SK-N-SH (cell line): ENCODE measurements around the gene MATN1. TPM values are rescaled to one million over a fixed set of nuclear protein-coding genes. Genes with fewer than 3 reads are reported as not detected.

ENCODE experiments used
- CTCF ChIA-PET: fragments of 300-600, 350-600 bp; formaldehyde crosslinking; extraction: SDS; loops from one replicate; lab custom pipeline; 2021; lab: Yijun Ruan, JAX
- POLR2A ChIA-PET: fragments of 350-600 bp; sonication (Branson Sonifier 250); formaldehyde crosslinking; extraction: SDS; loops from one replicate; lab custom pipeline; 2020; ENCODE audit warnings: antibody characterized with exemption, inconsistent platforms; lab: Yijun Ruan, JAX
- DNase-seq: peaks from one replicate; pipeline ENCODE4 v3.0.0; 2012
- H2AFZ ChIP-seq: fragments of 200-600 bp; sonication (generic); 2 replicates; pipeline ENCODE4 v1.8.1; 2016; ENCODE audit warnings: antibody characterized with exemption, mild to moderate bottlenecking, low read depth
- H3F3A ChIP-seq: fragments of 200-600 bp; sonication (generic); replicated peaks from 2 replicates; pipeline ENCODE3; 2016; ENCODE audit warnings: antibody characterized with exemption, mild to moderate bottlenecking; ENCODE audit not compliant: insufficient read depth
- H3K27ac ChIP-seq, 2 experiments: fragments of 200-500 bp in 1 of 2; fragments of 200-600 bp in 1 of 2; sonication (Bioruptor generic) in 1 of 2; sonication (generic), shearing (Covaris generic) in 1 of 2; 2 replicates each; pipeline versions ENCODE4 v1.5.1 to v1.6.1; 2014 to 2016; ENCODE audit warnings: low read depth in 2 of 2, inconsistent platforms in 1 of 2, low read length in 1 of 2, mild to moderate bottlenecking in 1 of 2, mixed read lengths in 1 of 2
- H3K27me3 ChIP-seq: fragments of 200-600 bp; sonication (generic), shearing (Covaris generic); 2 replicates; pipeline ENCODE4 v1.6.1; 2016; ENCODE audit warnings: mixed run types; ENCODE audit not compliant: insufficient read depth
- H3K36me3 ChIP-seq, 2 experiments: fragments of 200-500 bp in 1 of 2; fragments of 200-600 bp in 1 of 2; sonication (Bioruptor generic) in 1 of 2; sonication (generic) in 1 of 2; replicated peaks in 1 of 2; 2 replicates each; pipeline versions ENCODE3 to v1.5.1; 2014 to 2016; ENCODE audit warnings: low read length in 1 of 2, mild to moderate bottlenecking in 1 of 2; ENCODE audit not compliant: insufficient read depth in 2 of 2, control insufficient read depth in 1 of 2
- H3K4me1 ChIP-seq, 2 experiments: fragments of 200-500 bp in 1 of 2; fragments of 200-600 bp in 1 of 2; sonication (Bioruptor generic) in 1 of 2; sonication (generic), shearing (Covaris generic) in 1 of 2; 2 replicates each; pipeline versions ENCODE4 v1.5.1 to v1.6.1; 2014 to 2016; ENCODE audit warnings: low read depth in 1 of 2, low read length in 1 of 2, mixed run types in 1 of 2; ENCODE audit not compliant: insufficient read depth in 2 of 2, control insufficient read depth in 1 of 2
- H3K4me2 ChIP-seq: fragments of 200-600 bp; sonication (generic), shearing (Covaris generic); 2 replicates; pipeline ENCODE4 v1.6.1; 2017; ENCODE audit warnings: mixed run types
- H3K4me3 ChIP-seq, 2 experiments: fragments of 200-500 bp in 1 of 2; fragments of 200-600 bp in 1 of 2; sonication (Bioruptor generic) in 1 of 2; sonication (generic), shearing (Covaris generic) in 1 of 2; 2 replicates each; pipeline versions ENCODE4 v1.5.1 to v1.8.1; 2014 to 2016; ENCODE audit warnings: low read depth in 2 of 2, inconsistent platforms in 1 of 2, low read length in 1 of 2, mild to moderate bottlenecking in 1 of 2, mixed read lengths in 1 of 2, moderate library complexity in 1 of 2
- H3K79me2 ChIP-seq: fragments of 200-600 bp; sonication (generic); 2 replicates; pipeline ENCODE4 v1.8.1; 2017; ENCODE audit warnings: mild to moderate bottlenecking; ENCODE audit not compliant: insufficient read depth
- H3K9ac ChIP-seq: fragments of 200-600 bp; sonication (generic); 2 replicates; pipeline ENCODE4 v1.6.1; 2017; ENCODE audit warnings: mixed run types
- H3K9me2 ChIP-seq: fragments of 200-600 bp; sonication (generic); 2 replicates; pipeline ENCODE4 v1.6.1; 2017; ENCODE audit warnings: mixed run types
- H3K9me3 ChIP-seq: fragments of 200-600 bp; sonication (generic); 2 replicates; pipeline ENCODE4 v1.6.1; 2017; ENCODE audit warnings: mixed run types, mild to moderate bottlenecking, moderate library complexity
- H4K20me1 ChIP-seq: fragments of 200-600 bp; sonication (generic); 2 replicates; pipeline ENCODE4 v1.6.1; 2017; ENCODE audit warnings: mild to moderate bottlenecking, mixed run types; ENCODE audit not compliant: insufficient read depth
- EP300 ChIP-seq, 2 experiments: IDR thresholded peaks; 2 replicates each; pipeline versions ENCODE4 v1.4.0 to v1.6.1; 2012; ENCODE audit warnings: borderline replicate concordance in 1 of 2, low read depth in 1 of 2, low read length in 1 of 2
- FOXJ3 ChIP-seq: sonication (generic); formaldehyde crosslinking; IDR thresholded peaks from 2 replicates; pipeline ENCODE4 v1.5.1; 2020; ENCODE audit warnings: mild to moderate bottlenecking, missing genetic modification reagents
- GABPA ChIP-seq: IDR thresholded peaks from 2 replicates; pipeline ENCODE4 v1.4.0; 2012; ENCODE audit warnings: low read depth, mild to moderate bottlenecking
- MXI1 ChIP-seq: IDR thresholded peaks from 2 replicates; pipeline ENCODE4 v1.6.1; 2012; ENCODE audit warnings: mild to moderate bottlenecking, low read depth, low read length, improper control_type of control experiment
- NFIC ChIP-seq: IDR thresholded peaks from 2 replicates; pipeline ENCODE4 v1.4.0; 2012; ENCODE audit warnings: borderline replicate concordance
- POLR2AphosphoS5 ChIP-seq: IDR thresholded peaks from 2 replicates; pipeline ENCODE4 v1.6.1; 2012; ENCODE audit warnings: low read depth, low read length
- RAD21 ChIP-seq: IDR thresholded peaks from 2 replicates; pipeline ENCODE4 v1.6.1; 2012; ENCODE audit warnings: mild to moderate bottlenecking, low read length
- RFX5 ChIP-seq: IDR thresholded peaks from 2 replicates; pipeline ENCODE4 v1.6.1; 2012; ENCODE audit warnings: mild to moderate bottlenecking, improper control_type of control experiment, low read length
- RXRA ChIP-seq: IDR thresholded peaks from 2 replicates; pipeline ENCODE4 v1.4.0; 2012; ENCODE audit warnings: low read depth, mild to moderate bottlenecking, borderline replicate concordance
- SMC3 ChIP-seq: IDR thresholded peaks from 2 replicates; pipeline ENCODE4 v1.6.1; 2012; ENCODE audit warnings: low read depth, low read length, improper control_type of control experiment
- TEAD4 ChIP-seq: IDR thresholded peaks from 2 replicates; pipeline ENCODE4 v1.4.0; 2012; ENCODE audit warnings: mild to moderate bottlenecking, borderline replicate concordance; ENCODE audit not compliant: insufficient read depth
- WGBS: methylation state at CpG from one replicate; pipeline ENCODE4 v1.1.6; 2017; ENCODE audit warnings: low lambda C conversion rate; 5-methylcytosine and 5-hydroxymethylcytosine counted together
- polyA plus RNA-seq, 3 experiments: library from polyadenylated mRNA; depleted of rRNA; stranded (reverse); fragments of >200 nt; gene quantifications; 2 replicates each; pipeline ENCODE4 v1.2.3, GENCODE V29; 2012
- TF ChIP-seq, protein P1 (sequence below): fragments of 200-600 bp; sonication (generic); IDR thresholded peaks from 2 replicates; pipeline ENCODE4 v1.6.1; 2017; ENCODE audit warnings: antibody characterized with exemption, mild to moderate bottlenecking, moderate library complexity
- TF ChIP-seq, protein P2 (sequence below): IDR thresholded peaks from 2 replicates; pipeline ENCODE4 v1.4.0; 2012; ENCODE audit warnings: low read depth
- TF ChIP-seq, protein P3 (sequence below): IDR thresholded peaks from 2 replicates; pipeline ENCODE4 v1.4.0; 2012; ENCODE audit warnings: low read depth, borderline replicate concordance
- TF ChIP-seq, protein P4 (sequence below): IDR thresholded peaks from 2 replicates; pipeline ENCODE4 v1.4.0; 2012; ENCODE audit warnings: low read depth, borderline replicate concordance
- TF ChIP-seq, protein P5 (sequence below): IDR thresholded peaks from 2 replicates; pipeline ENCODE4 v1.6.1; 2012; ENCODE audit warnings: mild to moderate bottlenecking, low read depth, low read length, moderate library complexity

The MATN1 gene
- polyA plus RNA-seq, 1 of the 3 experiments (the other 2 are of a cell fraction) = 0.23 TPM

DNA sequence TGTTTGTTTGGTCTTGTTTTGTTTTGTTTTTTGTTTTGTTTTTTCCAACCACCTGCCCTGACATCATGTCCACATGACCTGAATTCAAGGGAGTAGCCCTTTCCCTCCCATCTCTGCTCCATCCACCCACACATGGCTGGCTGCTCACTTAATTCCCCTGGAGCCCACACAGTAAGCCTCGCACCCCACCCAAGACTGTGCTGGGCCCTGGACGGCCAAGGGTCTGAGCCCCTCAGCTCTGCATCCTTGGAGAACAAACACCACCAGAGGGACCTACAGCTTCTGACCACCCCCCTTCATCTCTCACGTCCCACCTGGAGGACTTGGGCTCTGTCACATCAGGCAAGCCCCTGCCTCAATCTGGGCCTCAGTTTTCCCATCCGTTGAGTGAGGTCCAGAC is 39.1 kb downstream of the MATN1 start (continued):
- no peak for TF ChIP-seq MXI1
- TF ChIP-seq POLR2AphosphoS5 = no peak
- TF ChIP-seq, protein P1, sequence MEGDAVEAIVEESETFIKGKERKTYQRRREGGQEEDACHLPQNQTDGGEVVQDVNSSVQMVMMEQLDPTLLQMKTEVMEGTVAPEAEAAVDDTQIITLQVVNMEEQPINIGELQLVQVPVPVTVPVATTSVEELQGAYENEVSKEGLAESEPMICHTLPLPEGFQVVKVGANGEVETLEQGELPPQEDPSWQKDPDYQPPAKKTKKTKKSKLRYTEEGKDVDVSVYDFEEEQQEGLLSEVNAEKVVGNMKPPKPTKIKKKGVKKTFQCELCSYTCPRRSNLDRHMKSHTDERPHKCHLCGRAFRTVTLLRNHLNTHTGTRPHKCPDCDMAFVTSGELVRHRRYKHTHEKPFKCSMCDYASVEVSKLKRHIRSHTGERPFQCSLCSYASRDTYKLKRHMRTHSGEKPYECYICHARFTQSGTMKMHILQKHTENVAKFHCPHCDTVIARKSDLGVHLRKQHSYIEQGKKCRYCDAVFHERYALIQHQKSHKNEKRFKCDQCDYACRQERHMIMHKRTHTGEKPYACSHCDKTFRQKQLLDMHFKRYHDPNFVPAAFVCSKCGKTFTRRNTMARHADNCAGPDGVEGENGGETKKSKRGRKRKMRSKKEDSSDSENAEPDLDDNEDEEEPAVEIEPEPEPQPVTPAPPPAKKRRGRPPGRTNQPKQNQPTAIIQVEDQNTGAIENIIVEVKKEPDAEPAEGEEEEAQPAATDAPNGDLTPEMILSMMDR = no peak
- TF ChIP-seq RFX5 = no peak
- TF ChIP-seq, all 33 proteins: peak for 0

DNA sequence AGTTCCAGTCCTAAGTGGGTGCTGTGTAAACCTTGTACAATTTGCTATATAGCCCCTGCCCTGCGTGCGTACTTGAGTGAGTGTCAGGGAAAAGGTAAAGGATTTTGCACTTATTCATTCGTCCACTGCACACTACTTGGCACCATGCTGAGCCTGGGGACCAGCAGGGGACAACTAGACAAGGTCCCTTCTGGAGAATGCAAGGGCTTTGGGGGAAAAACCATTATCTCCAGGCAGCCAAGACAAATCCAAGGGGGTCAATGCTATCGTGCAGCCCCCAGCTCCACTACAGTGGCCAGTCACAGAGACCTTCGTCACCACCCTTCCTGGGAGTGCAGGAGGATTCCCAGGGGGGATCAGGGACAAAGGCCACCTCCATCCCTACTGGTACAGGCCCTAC is 39.7 kb downstream of the MATN1 start:
- Histone ChIP-seq H3K27me3 (peaks cover 6% of the 10 kb centered on the region; the same call in 1 of the 2 replicates), H3K9me2 (no peaks in the 10 kb centered on the region), H3K4me3 (no peak overlapping the region), H3K4me2 (no peak overlapping the region), H3K9me3 (no peaks in the 10 kb centered on the region), H3K4me1 (peaks cover 0 to 2% of the 10 kb centered on the region in 2 experiments; a peak in 1 of 4 replicates), H3K36me3 (no peaks in the 10 kb centered on the region), H3K79me2 (no peaks in the 10 kb centered on the region), H3K27ac (no peak overlapping the region), H3K9ac (no peak overlapping the region), H3F3A (no peaks in the 10 kb centered on the region), H2AFZ (no peak overlapping the region), H4K20me1 (no peaks in the 10 kb centered on the region)
- DNase-seq = no peak
- 30% methylated on average over 3 of the region's 5 CpGs for WGBS
- POLR2A ChIA-PET = no interaction called here
- CTCF ChIA-PET = interaction anchor here (1.2 to 1.7 kb wide), 2 partner anchors 9 to 303 kb away, joined by 3 to 5 read pairs; no protein-coding TSS in a partner anchor
- TF ChIP-seq, protein P2, sequence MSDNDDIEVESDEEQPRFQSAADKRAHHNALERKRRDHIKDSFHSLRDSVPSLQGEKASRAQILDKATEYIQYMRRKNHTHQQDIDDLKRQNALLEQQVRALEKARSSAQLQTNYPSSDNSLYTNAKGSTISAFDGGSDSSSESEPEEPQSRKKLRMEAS = no peak
- TF ChIP-seq TEAD4 (no peak), MXI1 (no peak), FOXJ3 (CRISPR knock-in tag) (no peak), EP300 (IDR thresholded peaks at IDR 0.05; ENCODE audit: borderline replicate concordance in 1 of 2, low read depth in 1 of 2, low read length in 1 of 2) (no peak), RAD21 (no peak), SMC3 (no peak), RXRA (no peak), GABPA (no peak), NFIC (no peak)
- TF ChIP-seq, protein P1 = no peak
- TF ChIP-seq, protein P3, sequence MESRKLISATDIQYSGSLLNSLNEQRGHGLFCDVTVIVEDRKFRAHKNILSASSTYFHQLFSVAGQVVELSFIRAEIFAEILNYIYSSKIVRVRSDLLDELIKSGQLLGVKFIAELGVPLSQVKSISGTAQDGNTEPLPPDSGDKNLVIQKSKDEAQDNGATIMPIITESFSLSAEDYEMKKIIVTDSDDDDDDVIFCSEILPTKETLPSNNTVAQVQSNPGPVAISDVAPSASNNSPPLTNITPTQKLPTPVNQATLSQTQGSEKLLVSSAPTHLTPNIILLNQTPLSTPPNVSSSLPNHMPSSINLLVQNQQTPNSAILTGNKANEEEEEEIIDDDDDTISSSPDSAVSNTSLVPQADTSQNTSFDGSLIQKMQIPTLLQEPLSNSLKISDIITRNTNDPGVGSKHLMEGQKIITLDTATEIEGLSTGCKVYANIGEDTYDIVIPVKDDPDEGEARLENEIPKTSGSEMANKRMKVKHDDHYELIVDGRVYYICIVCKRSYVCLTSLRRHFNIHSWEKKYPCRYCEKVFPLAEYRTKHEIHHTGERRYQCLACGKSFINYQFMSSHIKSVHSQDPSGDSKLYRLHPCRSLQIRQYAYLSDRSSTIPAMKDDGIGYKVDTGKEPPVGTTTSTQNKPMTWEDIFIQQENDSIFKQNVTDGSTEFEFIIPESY = no peak
- TF ChIP-seq, protein P4, sequence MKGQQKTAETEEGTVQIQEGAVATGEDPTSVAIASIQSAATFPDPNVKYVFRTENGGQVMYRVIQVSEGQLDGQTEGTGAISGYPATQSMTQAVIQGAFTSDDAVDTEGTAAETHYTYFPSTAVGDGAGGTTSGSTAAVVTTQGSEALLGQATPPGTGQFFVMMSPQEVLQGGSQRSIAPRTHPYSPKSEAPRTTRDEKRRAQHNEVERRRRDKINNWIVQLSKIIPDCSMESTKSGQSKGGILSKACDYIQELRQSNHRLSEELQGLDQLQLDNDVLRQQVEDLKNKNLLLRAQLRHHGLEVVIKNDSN = no peak
- TF ChIP-seq, protein P5, sequence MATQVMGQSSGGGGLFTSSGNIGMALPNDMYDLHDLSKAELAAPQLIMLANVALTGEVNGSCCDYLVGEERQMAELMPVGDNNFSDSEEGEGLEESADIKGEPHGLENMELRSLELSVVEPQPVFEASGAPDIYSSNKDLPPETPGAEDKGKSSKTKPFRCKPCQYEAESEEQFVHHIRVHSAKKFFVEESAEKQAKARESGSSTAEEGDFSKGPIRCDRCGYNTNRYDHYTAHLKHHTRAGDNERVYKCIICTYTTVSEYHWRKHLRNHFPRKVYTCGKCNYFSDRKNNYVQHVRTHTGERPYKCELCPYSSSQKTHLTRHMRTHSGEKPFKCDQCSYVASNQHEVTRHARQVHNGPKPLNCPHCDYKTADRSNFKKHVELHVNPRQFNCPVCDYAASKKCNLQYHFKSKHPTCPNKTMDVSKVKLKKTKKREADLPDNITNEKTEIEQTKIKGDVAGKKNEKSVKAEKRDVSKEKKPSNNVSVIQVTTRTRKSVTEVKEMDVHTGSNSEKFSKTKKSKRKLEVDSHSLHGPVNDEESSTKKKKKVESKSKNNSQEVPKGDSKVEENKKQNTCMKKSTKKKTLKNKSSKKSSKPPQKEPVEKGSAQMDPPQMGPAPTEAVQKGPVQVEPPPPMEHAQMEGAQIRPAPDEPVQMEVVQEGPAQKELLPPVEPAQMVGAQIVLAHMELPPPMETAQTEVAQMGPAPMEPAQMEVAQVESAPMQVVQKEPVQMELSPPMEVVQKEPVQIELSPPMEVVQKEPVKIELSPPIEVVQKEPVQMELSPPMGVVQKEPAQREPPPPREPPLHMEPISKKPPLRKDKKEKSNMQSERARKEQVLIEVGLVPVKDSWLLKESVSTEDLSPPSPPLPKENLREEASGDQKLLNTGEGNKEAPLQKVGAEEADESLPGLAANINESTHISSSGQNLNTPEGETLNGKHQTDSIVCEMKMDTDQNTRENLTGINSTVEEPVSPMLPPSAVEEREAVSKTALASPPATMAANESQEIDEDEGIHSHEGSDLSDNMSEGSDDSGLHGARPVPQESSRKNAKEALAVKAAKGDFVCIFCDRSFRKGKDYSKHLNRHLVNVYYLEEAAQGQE = no peak
